ENCODE results near the gene ZMYM5.
"Not testable (repeated sequence)": the region's sequence is repeated elsewhere in the genome, so short reads cannot be mapped to it uniquely, and the experiment has no call there.

The ZMYM5 gene

DNA sequence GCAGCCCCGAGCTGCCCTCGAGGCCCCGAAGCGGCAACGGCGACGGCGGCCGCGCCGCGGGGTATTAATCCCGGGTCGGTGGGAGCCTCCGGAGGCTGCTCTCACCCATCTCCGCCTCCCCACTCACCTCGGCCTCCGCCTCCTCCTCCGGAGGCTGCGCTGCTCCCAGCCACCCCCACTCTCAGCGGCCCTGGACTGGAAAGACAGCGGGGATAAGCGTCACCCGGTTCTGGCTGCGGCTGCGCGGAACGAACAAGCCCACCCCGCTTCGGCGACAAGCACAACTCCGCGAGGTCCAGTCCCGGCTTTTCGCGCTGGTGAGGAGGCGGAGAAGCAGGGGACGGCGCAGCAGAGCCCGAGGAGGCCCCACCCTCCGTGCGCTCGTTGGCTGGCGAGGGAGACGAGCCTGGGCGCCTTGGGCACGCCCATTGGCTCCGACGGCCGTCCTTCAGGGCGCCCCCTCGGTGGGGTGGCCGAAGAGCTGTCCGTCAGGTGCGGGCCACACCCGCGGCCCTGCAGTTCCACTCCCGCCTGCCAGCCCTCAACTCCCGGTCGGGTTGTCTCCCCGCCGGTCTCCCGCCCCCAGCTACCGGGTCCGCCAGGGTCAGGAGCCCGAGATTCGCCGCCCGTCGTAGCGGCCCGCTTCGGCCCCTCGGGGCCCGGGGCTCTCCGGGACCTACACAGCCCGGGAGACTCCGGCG is at the start of gene ZMYM5:
Gene ZMYM5 (minus strand): TSS at position 327 of the 701 bp plus-strand sequence. CDS start 11,469 bp downstream, outside the sequence.
- DNase-seq (ENCODE audit: low read depth): peak; percentile 99

DNA sequence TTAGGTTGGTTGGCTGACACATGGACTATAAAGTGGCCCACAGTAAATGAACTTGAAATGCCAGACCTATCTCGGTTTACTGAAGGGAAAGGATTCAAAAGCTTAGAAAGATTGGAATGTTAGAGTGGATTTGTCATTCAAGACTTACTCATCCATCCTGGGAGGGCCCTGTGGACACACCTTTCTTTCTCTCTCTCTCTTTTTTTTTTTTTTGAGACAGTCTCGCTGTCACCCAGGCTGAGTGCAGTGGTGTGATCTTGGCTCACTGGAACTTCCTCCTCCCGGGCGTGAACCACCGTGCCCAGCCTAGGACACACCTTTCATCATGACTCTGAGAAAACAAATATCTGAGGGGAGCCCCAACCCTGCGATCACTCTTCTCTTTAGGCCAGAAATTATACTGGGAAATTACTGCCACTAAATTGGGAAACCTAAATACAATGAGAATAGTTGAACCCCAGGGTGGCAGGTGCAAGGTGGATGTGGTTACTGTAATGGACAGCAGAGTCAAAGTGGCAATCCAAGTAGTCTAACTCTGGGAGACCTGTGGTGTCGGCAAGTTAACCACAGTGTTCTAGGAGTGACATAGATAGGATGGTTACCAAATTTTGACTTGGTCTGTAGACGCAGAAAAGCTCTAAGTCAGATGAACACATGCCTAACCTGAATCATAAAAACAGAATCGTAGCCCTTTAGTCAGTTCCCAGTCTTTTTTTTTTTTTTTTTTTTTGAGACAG is 47.1 kb upstream of the ZMYM5 start:
- DNase-seq (ENCODE audit: low read depth): peak; percentile 33

DNA sequence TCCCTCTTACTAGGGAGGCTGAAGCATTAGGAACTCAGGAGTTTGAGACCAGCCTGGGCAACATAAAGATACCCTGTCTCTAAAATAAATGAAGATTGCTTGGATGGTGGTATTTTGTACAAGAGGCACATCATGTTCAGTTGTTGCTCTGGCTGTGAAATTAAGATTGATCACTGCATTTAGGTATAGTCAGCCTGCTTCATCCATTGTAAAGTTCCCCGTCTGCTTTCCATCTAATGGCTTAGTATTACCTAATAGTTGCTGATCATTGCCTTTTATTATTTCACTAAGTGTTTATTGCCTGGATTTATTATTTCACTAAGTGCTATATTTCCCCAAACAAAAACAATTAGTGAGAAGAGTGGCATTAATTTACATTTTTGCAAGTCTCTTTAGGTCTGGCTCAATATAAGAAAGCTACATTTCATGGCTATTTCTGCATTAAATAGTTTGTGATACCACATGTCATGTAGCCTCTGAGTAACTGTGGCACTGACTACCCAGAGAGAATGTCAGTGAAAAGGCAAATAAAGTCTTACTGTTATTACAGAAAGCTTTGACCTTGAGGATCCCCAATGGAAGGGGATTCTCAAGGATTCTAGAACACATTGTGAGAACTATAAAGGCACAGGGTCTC is 45.0 kb upstream of the ZMYM5 start:
- DNase-seq (ENCODE audit: low read depth): no peak

- DNase-seq (ENCODE audit: low read depth): not testable (repeated sequence)
Measured at GRCh38 chr13:19905487-19906195, 42.2 kb upstream of the ZMYM5 start.

DNA sequence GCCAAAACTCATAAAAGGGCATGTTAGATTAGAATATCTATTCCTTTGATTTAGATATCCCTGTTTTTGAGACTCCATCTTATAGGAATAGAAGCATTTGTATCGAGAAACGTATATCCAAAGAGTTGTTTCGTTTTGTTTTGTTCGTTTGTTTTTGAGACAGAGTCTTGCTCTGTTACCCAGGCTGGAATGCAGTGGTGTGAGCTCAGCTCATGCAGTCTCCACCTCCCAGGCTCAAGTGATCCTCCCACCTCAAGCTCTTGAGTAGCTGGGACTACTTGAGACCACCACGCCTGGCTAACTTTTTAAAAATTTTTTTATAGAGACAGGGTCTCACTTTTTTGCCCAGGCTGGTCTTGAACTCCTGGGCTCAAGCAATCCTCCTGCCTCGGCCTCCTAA is 26.6 kb upstream of the ZMYM5 start:
- no peak for DNase-seq (ENCODE audit: low read depth)

GRCh38 chr13:19888799-19889198 is 25.4 kb upstream of the ZMYM5 start:
- DNase-seq (ENCODE audit: low read depth): peak; percentile 27

DNA sequence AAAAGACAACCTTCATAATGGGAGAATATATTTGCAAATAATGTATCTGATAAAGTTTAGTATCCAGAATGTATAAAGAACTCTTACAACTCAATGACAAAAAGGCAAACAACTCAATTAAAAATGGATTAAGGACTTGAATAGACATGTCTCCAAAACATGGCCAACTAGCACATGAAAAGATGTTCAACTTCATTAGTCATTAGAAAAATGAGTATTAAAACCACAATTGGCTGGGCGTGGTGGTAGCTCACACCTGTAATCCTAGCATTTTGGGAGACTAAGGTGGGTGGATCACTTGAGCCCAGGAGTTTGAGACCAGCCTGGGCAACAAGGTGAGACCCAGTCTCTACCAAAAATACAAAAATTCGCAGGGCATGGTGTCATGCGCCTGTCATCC is 18.8 kb upstream of the ZMYM5 start:
- DNase-seq (ENCODE audit: low read depth): no peak

DNA sequence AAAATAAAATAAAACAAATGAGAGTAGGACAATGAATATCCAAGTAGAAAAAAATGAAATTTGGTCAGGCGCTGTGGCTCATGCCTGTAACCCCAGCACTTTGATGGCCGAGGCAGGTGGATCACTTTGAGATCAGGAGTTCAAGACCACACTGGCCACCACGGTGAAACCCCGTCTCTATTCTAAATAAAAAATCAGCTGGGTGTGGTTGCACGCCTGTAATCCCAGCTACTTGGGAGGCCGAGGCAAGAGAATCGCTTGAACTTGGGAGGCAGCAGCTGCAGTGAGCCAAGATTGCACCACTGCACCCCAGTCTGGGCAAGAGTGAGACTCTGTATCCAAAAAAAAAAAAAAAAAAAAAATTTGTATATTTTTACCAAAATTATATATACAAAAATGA is 18.2 kb upstream of the ZMYM5 start:
- no peak for DNase-seq (ENCODE audit: low read depth)

DNA sequence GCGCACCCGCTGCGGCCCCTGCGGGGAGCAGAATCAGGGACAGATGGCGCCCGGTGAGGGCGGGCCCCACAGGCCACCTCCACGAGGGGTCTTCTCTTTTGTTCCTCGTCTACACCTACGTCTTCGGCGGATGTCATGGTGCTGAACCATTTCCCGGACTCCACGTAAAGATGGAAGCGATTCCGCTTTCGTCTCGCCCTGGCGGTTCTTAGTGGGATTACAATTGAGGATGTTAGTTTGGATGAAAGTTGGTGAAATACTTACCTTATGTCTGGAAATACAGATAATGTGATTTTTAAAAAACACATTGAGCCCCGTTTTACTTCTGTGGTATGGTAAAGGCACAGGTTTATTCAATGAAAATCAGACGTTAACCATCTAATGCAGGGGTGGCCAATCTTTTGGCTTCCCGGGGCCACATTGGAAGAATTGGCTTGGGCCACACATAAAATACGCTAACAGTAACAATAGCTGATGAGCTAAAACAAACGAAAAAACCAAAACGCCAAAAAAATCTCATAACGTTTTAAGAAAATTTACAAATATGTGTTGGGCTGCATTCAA is 1.4 kb upstream of the ZMYM5 start:
- peak; percentile 65 for DNase-seq (ENCODE audit: low read depth)

GRCh38 chr13:19864024-19864745 is 736 bp upstream of the ZMYM5 start:
- DNase-seq (ENCODE audit: low read depth): peak; percentile 75

GRCh38 chr13:19862481-19863313 is 752 bp downstream of the ZMYM5 start:
- peak; percentile 35 for DNase-seq (ENCODE audit: low read depth)

GRCh38 chr13:19861762-19862161 is 1.7 kb downstream of the ZMYM5 start:
- no peak for DNase-seq (ENCODE audit: low read depth)

DNA sequence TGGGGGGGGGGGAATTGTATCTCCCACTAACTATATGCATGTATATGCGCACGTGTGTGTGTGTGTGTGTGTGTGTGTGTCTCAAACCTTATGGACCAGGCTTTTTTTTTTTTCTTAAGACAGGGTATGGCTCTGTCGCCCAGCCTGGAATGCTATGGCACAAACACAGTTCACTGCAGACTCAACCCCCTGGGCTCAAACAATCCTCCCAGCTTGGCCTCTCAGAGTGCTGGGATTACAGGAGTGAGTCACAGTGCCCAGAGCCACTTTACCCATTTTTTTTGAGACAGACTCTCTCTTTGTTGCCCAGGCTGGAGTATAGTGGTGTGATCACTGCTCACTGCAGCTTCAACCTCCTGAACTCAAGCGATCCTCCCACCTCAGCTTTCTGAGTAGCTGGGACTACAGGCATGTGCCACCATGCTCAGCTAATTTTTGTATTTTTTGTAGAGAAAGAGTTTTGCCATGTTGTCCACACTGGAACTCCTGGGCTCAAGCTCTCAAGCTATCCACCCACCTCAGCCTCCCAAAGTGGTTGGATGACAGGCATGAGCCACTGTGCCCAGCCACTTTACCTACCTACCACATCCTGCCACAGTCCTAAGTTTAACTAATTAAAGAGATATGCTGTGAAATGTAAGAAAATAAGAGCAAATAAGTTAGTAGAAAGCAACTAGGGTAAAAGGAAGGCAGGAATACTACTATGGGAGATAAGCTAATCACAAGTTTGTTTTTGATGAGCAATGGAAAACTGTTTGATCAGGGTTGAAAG is 2.4 kb downstream of the ZMYM5 start:
- DNase-seq (ENCODE audit: low read depth): peak; percentile 84

GRCh38 chr13:19857637-19858036 is 5.8 kb downstream of the ZMYM5 start:
- DNase-seq (ENCODE audit: low read depth): not testable (repeated sequence)

- DNase-seq (ENCODE audit: low read depth): peak; percentile 24
Measured at GRCh38 chr13:19852766-19853165, 10.7 kb downstream of the ZMYM5 start.

DNA sequence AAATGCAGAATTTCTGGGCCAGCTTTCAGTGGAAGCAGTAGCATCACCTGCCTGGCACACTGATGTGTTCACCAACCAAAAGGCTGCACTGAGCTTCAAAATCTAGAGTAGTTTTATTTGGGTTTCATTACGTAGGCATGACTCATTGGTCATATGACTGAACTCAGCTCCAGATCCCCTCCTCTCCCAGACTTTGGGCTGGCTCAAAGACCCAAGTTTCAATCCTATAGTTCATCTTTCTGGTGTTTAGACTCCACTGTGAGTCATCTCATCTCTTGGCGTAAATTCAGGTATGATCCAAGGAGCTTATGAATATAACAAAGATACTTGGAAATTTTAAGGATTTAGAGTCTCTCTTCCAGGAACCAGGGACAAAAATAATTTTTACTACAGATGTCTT is 17.7 kb downstream of the ZMYM5 start:
- peak; percentile 97 for DNase-seq (ENCODE audit: low read depth)

DNA sequence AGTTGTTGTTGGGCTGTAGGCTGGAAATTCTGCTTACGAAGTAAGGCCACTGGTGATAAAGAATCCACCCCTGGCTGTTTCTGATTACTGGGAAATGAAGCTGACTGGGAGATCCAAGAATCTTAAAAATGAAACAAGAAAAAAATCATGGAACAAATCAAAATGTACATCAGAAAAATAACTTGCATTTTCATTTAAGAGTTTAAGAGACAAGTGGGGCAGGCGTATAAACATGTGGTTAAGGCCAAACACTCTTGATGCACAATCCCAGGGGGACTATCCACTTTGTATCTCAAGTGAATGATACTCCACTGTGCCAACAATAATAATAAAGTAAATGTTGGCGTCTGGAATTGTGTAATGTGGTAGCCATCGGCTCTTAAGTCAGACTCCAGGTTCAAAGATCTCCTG is 24.6 kb downstream of the ZMYM5 start:
- DNase-seq (ENCODE audit: low read depth): peak; percentile 52

DNA sequence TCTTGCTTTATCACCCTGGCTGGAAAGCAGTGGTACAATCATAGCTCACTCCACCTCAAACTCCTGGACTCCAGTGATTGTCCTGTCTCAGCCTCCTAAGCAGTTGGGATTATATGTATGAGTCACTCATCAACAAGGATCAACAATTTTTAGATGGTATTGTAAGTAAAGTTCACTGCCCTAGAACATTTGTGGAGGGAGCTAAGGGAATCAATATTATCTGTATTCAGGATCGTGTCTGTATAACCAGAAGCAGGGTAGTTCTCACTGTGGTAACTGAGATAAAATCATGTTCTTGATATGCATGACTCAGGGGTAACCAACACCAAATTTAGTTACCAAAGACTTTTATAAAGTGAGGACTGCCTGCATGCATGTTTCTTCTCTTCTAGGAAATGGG is 27.0 kb downstream of the ZMYM5 start:
- DNase-seq (ENCODE audit: low read depth): peak; percentile 17

- no peak for DNase-seq (ENCODE audit: low read depth)
Measured at GRCh38 chr13:19834704-19835103, 28.7 kb downstream of the ZMYM5 start.

- no peak for DNase-seq (ENCODE audit: low read depth)
Measured at GRCh38 chr13:19822673-19823072, 40.8 kb downstream of the ZMYM5 start.
